Spleen (tissue), 11 donors: ENCODE results near the gene NR1H3. TPM values are rescaled to one million over a fixed set of nuclear protein-coding genes. Genes with fewer than 3 reads are reported as not detected.

Experiments used
- DNase-seq: peaks from one replicate; pipeline ENCODE4 v3.0.0-alpha.2; 2020
- H3K27ac ChIP-seq, 8 donors: fragments of 200-600 bp; sonication (generic) in 7 of 8; 1 replicate in 4 of 8; 2 replicates in 4 of 8; pipeline versions ENCODE4 v1.5.0 to v1.8.0; 2016 to 2021; ENCODE audit warnings: inconsistent platforms in 4 of 8, mild to moderate bottlenecking in 4 of 8, moderate library complexity in 1 of 8
- H3K27me3 ChIP-seq, 7 donors: fragments of 200-600 bp; sonication (generic) in 6 of 7; replicated peaks in 1 of 7; 1 replicate in 4 of 7; 2 replicates in 3 of 7; pipeline versions ENCODE4 v1.5.0 to v1.8.0; 2016 to 2021; ENCODE audit warnings: inconsistent platforms in 3 of 7, mild to moderate bottlenecking in 1 of 7
- H3K36me3 ChIP-seq, 6 donors: fragments of 200-600 bp; sonication (generic) in 5 of 6; 1 replicate in 4 of 6; 2 replicates in 2 of 6; pipeline versions ENCODE4 v1.5.0 to v1.8.0; 2016 to 2021; ENCODE audit warnings: inconsistent platforms in 2 of 6
- H3K4me1 ChIP-seq, 6 donors: fragments of 200-600 bp; sonication (generic) in 5 of 6; 1 replicate in 3 of 6; 2 replicates in 3 of 6; pipeline versions ENCODE4 v1.5.0 to v1.8.0; 2016 to 2021; ENCODE audit warnings: inconsistent platforms in 3 of 6
- H3K4me3 ChIP-seq, 8 donors: fragments of 200-600 bp; sonication (generic) in 7 of 8; 1 replicate in 4 of 8; 2 replicates in 4 of 8; pipeline versions ENCODE4 v1.5.0 to v1.8.0; 2016 to 2021; ENCODE audit warnings: inconsistent platforms in 4 of 8, mild to moderate bottlenecking in 4 of 8, moderate library complexity in 2 of 8
- H3K9me3 ChIP-seq, 8 donors: fragments of 200-600 bp; sonication (generic) in 7 of 8; 1 replicate in 4 of 8; 2 replicates in 4 of 8; pipeline versions ENCODE4 v1.5.0 to v1.8.0; 2016 to 2021; ENCODE audit warnings: inconsistent platforms in 4 of 8
- POLR2A ChIP-seq, 3 donors: fragments of 450-650 bp; IDR thresholded peaks; one replicate each; pipeline ENCODE4 v1.5.1; 2017; ENCODE audit warnings: antibody characterized with exemption in 3 of 3, mild to moderate bottlenecking in 1 of 3
- POLR2AphosphoS5 ChIP-seq, 3 donors: sonication (generic); formaldehyde crosslinking; IDR thresholded peaks; one replicate each; pipeline ENCODE4 v1.5.1; 2017; ENCODE audit warnings: antibody characterized with exemption in 3 of 3
- WGBS, 5 donors: extraction: QIAGEN DNeasy Blood & Tissue Kit in 3 of 5; methylation state at CpG; one replicate each; pipeline versions ENCODE4 v1.1.5 to v1.1.7; 2013 to 2018; 5-methylcytosine and 5-hydroxymethylcytosine counted together
- intact Hi-C: fragments of 100-400 bp; cut with DNase I; formaldehyde crosslinking; loops from one replicate; pipeline ENCODE4 v1.15.0; 2023; ENCODE audit warnings: low total_unique reads
- polyA plus RNA-seq, 3 donors: library from polyadenylated mRNA; stranded (reverse); fragments of 200-250 nt; gene quantifications; one replicate each; pipeline ENCODE4 v1.2.1, GENCODE V29; 2013
- total RNA-seq, 7 donors: library from RNA; depleted of rRNA in 3 of 7; stranded (reverse); fragments of >200 nt in 3 of 7; fragmentation: NEBNext Ultra II Directional in 4 of 7; extraction: Animal tissue kit (Norgen Biotek cat#: 25700) in 4 of 7; gene quantifications; one replicate each; pipeline versions ENCODE4 v1.1.0 to v1.2.1, GENCODE V29; 2016 to 2021
- TF ChIP-seq, protein P1 (sequence below), 11 experiments: fragments of 200-600 bp in 7 of 11; fragments of 450-650 bp in 4 of 11; sonication (generic) in 4 of 11; IDR thresholded peaks in 8 of 11; conservative IDR thresholded peaks in 3 of 11; 1 replicate in 7 of 11; 2 replicates in 4 of 11; pipeline versions ENCODE4 v1.4.0 to v1.8.0; 2016 to 2021; ENCODE audit warnings: antibody characterized with exemption in 11 of 11, inconsistent platforms in 4 of 11, mild to moderate bottlenecking in 1 of 11
- donor health status: healthy with polysubstance abuse.
- donor health status: DM: no; HTN: no; CAD: no; lungs with moderate emphysema.
- donor health status: DM: no; HTN: no; CAD: no.
- donor health status: Bipolar disorder and iron deficiency.
- donor health status: healthy.
- donor health status: DM: no; HTN: no; CAD: no.
- donor health status: DM: yes; HTN: yes; CAD: no.

Gene NR1H3
- total and polyA plus RNA-seq, 10 donors, result 59.1 to 227 (median 123) TPM

DNA sequence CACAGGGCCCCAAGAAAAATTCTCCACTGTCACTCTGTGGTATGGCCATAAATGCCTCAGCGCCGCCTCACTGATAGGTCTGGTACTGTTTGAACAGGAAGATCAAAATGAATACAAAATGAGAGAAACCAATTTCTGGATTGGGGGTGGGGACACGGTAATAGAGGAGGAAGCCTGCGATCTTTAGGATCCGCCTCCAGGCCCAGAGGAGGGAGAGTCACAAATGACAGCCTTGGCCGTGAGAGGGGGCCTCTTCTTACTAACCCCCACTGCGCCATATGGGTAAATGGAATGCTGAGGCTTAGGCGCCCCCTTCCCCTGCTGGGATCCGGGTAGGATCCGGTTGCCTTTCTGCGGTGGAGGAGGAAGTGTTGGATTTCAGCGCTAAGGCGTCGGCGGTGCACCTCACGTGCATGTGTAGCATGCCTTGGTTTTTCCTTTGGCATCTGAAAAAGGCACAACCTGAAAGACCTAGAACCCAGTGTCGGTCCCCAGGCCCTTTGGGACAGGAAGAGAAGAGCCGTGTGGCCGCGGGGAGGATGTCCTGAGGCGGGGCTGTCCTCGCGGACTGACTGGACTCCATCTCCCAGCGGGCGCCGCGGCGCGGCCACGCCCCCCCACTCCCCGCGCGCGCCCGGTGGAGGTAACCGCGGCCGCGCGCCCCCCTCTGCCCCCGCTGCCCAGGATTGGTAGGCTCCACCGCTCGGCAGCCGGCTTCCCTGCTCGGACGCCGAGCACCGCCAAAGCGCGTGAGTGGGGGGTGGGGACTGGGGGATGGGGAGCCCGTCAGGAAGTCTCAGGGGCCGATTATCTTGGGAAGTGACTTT lies 11.4 kb downstream of the NR1H3 start:
- H3K4me3 ChIP-seq, result peak overlapping the region; percentile 60 to 93 (median 72)
- DNase-seq, result peak; percentile 97
- H3K9me3 ChIP-seq, result no peaks in the 10 kb centered on the region
- peak overlapping the region; percentile 96 to 99 (median 98) for H3K27ac ChIP-seq
- intact Hi-C loops, result no loop called here
- H3K27me3 ChIP-seq, result no peaks in the 10 kb centered on the region
- WGBS, 5 donors, result 0 to 1% (median 1%) methylated on average over 16 to 52 of the region's 52 CpGs
- peaks cover 30 to 84% (median 64%) of the 10 kb centered on the region in 6 donors for H3K4me1 ChIP-seq
- peaks cover 0 to 7% (median under 1%) of the 10 kb centered on the region in 6 donors for H3K36me3 ChIP-seq
- TF ChIP-seq POLR2AphosphoS5 (IDR thresholded peaks at IDR 0.05), result peak; percentile 2 to 74 (median 68)
- no peak for TF ChIP-seq POLR2A (IDR thresholded peaks at IDR 0.05)
- TF ChIP-seq, protein P1, sequence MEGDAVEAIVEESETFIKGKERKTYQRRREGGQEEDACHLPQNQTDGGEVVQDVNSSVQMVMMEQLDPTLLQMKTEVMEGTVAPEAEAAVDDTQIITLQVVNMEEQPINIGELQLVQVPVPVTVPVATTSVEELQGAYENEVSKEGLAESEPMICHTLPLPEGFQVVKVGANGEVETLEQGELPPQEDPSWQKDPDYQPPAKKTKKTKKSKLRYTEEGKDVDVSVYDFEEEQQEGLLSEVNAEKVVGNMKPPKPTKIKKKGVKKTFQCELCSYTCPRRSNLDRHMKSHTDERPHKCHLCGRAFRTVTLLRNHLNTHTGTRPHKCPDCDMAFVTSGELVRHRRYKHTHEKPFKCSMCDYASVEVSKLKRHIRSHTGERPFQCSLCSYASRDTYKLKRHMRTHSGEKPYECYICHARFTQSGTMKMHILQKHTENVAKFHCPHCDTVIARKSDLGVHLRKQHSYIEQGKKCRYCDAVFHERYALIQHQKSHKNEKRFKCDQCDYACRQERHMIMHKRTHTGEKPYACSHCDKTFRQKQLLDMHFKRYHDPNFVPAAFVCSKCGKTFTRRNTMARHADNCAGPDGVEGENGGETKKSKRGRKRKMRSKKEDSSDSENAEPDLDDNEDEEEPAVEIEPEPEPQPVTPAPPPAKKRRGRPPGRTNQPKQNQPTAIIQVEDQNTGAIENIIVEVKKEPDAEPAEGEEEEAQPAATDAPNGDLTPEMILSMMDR (IDR thresholded peaks at IDR 0.05 in 8 of 11, conservative IDR thresholded peaks at IDR 0.05 in 3 of 11), result peak in 7 of 11 experiments; percentile 5 to 45 (median 22)

DNA sequence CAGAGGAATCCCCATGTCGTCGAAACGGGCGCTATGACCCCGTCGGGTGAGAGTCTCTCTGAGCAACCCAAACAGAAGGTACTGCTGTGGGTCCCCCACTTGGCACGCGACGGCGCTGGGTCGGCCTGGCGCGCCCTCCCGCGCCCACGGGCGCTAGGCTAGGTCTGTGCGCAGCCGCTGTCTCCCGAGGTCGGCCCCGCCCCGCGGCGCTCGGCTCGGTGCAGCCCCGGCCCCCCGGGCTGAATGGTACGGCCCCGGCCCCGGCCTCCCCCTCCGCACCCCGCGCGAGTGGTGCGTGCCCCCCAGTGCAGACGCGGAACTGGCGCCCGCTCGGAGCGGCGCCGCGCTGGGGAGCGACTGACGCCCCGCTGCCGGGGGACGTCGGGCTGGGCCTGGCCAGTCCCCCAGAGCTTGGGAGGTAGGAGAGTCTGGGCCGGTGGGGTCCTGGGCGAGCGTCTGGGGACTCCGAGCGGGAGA lies 12.1 kb downstream of the NR1H3 start, which contains the start of gene MADD:
Gene MADD (plus strand): TSS at position 305 of the 477 bp plus-strand sequence.
- no peaks in the 10 kb centered on the region for H3K27me3 ChIP-seq
- peak; percentile 99 for DNase-seq
- H3K27ac ChIP-seq, result peak within 1 kb of the TSS; percentile 96 to 99 (median 98)
- peak within 1 kb of the TSS; percentile 60 to 93 (median 72) for H3K4me3 ChIP-seq
- WGBS, 5 donors, result 0% methylated on average over 5 to 57 of the region's 57 CpGs; no CpG with 5 or more reads in 1 of the 5 donors
- TF ChIP-seq, protein P1 (IDR thresholded peaks at IDR 0.05 in 8 of 11, conservative IDR thresholded peaks at IDR 0.05 in 3 of 11), result peak in 1 of 11 experiments; percentile 11
- peak in 2 of 3 donors; percentile 45 to 69 for TF ChIP-seq POLR2A (IDR thresholded peaks at IDR 0.05)
- peak; percentile 89 to 93 (median 90) for TF ChIP-seq POLR2AphosphoS5 (IDR thresholded peaks at IDR 0.05)
- no peaks in the 10 kb centered on the region for H3K9me3 ChIP-seq
- peaks cover 30 to 78% (median 63%) of the 10 kb centered on the region in 6 donors for H3K4me1 ChIP-seq
- intact Hi-C loops, result no loop called here
- peaks cover 0 to 14% (median 7%) of the 10 kb centered on the region in 6 donors for H3K36me3 ChIP-seq

DNA sequence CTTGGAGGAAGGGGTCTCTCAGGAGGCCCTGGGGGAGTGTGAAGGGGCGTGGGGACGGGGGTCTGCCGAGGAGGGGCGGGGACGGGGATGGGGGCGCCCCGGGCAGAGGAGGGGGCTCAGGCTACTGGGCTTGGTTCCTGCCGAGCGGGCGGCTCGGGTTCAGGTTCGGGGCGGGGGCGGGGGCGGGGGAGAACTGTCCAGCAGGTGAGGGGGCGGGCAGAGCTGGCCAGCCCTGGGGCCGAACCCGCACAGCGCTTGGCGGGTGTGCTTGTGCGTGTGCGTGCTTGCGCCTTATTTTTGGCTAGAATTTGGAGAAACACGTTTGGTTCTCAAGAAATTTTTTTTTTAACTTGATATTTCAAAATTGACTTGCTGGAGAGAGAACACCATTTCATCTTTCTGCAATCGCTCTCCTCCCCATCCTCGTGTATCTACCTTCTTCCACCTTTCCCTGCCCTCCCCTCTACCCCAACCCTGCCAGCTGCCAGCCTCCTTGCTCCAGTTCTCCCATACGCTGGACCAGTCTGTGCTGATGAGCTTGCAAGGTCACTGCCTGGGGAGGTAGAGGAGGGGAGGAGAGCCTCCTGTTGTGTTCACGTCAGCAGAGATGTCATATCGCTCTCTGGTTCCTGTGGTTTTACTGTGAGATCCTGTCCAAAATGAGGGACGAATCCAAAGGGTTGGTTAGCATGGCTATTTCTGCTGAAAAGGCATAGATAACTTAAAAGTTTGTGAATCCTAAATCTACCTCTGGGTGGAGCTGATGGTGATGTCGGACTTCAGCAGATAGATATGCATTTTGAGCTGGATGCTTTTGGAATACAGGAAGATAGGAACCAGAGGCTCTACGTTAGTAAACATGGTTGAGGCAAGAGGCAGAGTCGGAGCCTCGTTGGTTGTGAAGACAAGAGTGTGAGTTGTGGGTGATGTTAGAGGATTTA lies 12.8 kb downstream of the NR1H3 start:
- intact Hi-C loops, result no loop called here
- Histone ChIP-seq H3K27me3 (no peaks in the 10 kb centered on the region), H3K4me3 (peak overlapping the region; percentile 60 to 93 (median 72)), H3K36me3 (peaks cover 0 to 21% (median 14%) of the 10 kb centered on the region in 6 donors), H3K27ac (peak overlapping the region; percentile 96 to 99 (median 98)), H3K9me3 (no peaks in the 10 kb centered on the region), H3K4me1 (peaks cover 30 to 70% (median 56%) of the 10 kb centered on the region in 6 donors)
- 1 to 2% (median 1%) methylated on average over 22 to 34 of the region's 34 CpGs for WGBS, 5 donors
- TF ChIP-seq POLR2AphosphoS5 (IDR thresholded peaks at IDR 0.05) (peak in 2 of 3 donors; percentile 23 to 52), POLR2A (IDR thresholded peaks at IDR 0.05) (no peak)
- TF ChIP-seq, protein P1 (IDR thresholded peaks at IDR 0.05 in 8 of 11, conservative IDR thresholded peaks at IDR 0.05 in 3 of 11), result no peak
- peak; percentile 79 for DNase-seq
